Activated CD8-positive, alpha-beta T cell treated with anti-CD3 and anti-CD28 coated beads, Interleukin-2, amount 10 ng/mL, durations not matched to agents 7 days and 5 days (primary cell): ENCODE data around the gene SLC35A5. TPM values are rescaled to one million over a fixed set of nuclear protein-coding genes. Genes with fewer than 3 reads are reported as not detected.
A peak's percentile ranks its signal among the peaks of the same experiment; 100 is the strongest.
"Not testable (repeated sequence)": the region's sequence is repeated elsewhere in the genome, so short reads cannot be mapped to it uniquely, and the experiment has no call there.

Experiments used
- ATAC-seq: fragments of 150-1000 bp; cut with Tn5 transposase; one replicate; pipeline ENCODE4 v1.10.0; 2021; ENCODE audit warnings: moderate library complexity
- CTCF ChIA-PET: fragments of 350-600 bp; sonication (Branson Sonifier 250); formaldehyde crosslinking; loops from one replicate; lab custom pipeline; 2021; ENCODE audit warnings: antibody characterized with exemption; lab: Charles Lee
- POLR2A ChIA-PET: fragments of 350-600 bp; sonication (Branson Sonifier 250); formaldehyde crosslinking; loops from one replicate; lab custom pipeline; 2021; ENCODE audit warnings: antibody characterized with exemption; lab: Charles Lee
- DNase-seq: peaks from one replicate; pipeline ENCODE4 v3.0.0-alpha.2; 2020
- H3K27ac Mint-ChIP-seq: one replicate; pipeline ENCODE4 v1.8.0; 2021; ENCODE audit warnings: mild to moderate bottlenecking, mixed read lengths
- H3K27me3 Mint-ChIP-seq: one replicate; pipeline ENCODE4 v1.8.0; 2021; ENCODE audit warnings: low read depth, mixed read lengths
- H3K36me3 Mint-ChIP-seq: one replicate; pipeline ENCODE4 v1.8.0; 2021; ENCODE audit warnings: low read depth, mixed read lengths
- H3K4me1 Mint-ChIP-seq: one replicate; pipeline ENCODE4 v1.8.0; 2021; ENCODE audit warnings: low read depth, mixed read lengths
- H3K4me3 Mint-ChIP-seq: one replicate; pipeline ENCODE4 v1.8.0; 2021; ENCODE audit warnings: mild to moderate bottlenecking, mixed read lengths
- H3K9me3 Mint-ChIP-seq: one replicate; pipeline ENCODE4 v1.8.0; 2022; ENCODE audit warnings: mixed read lengths; ENCODE audit not compliant: insufficient read depth
- total RNA-seq, 2 experiments: library from RNA; stranded (reverse); gene quantifications; one replicate each; pipeline ENCODE4 v1.2.3, GENCODE V29; 2021

The SLC35A5 gene
- 10 to 100 TPM; 20.5 to 21.0 TPM for total RNA-seq

- CTCF ChIA-PET = interaction anchor here (0.7 to 1.4 kb wide), 6 partner anchors 11 to 450 kb away, joined by 3 to 5 read pairs (median 3); no protein-coding TSS in a partner anchor
- peaks cover 29% of the 10 kb centered on the region for H3K4me1 Mint-ChIP-seq
- H3K36me3 Mint-ChIP-seq = peaks cover 29% of the 10 kb centered on the region
- H3K4me3 Mint-ChIP-seq = peak within 1 kb of the TSS; percentile 94
- H3K9me3 Mint-ChIP-seq = no peaks in the 10 kb centered on the region
- DNase-seq (peak; percentile 99), ATAC-seq (peak; percentile 85)
- POLR2A ChIA-PET = interaction anchor here (0.7 to 1.9 kb wide), 10 partner anchors 10 to 458 kb away, joined by 3 to 6 read pairs (median 4); partner anchors contain the start of genes BTLA and CD200
- H3K27me3 Mint-ChIP-seq = no peaks in the 10 kb centered on the region
- H3K27ac Mint-ChIP-seq = peak within 1 kb of the TSS; percentile 97
These were observed at the start of gene SLC35A5, which contains the start of gene ATG3 for GRCh38 chr3:112561734-112562529. SLC35A5 (plus strand) TSS chr3:112562045; CDS start chr3:112563404, 1,359 bp downstream. ATG3 (minus strand) TSS chr3:112561962; CDS start chr3:112561528, 434 bp downstream.

GRCh38 chr3:112512320-112512719 lies 49.5 kb upstream of the SLC35A5 start:
- DNase-seq (no peak), ATAC-seq (no peak)
- POLR2A ChIA-PET = no interaction called here
- Mint-ChIP-seq H3K4me3 (no peak overlapping the region), H3K4me1 (peaks cover 10% of the 10 kb centered on the region), H3K27me3 (no peaks in the 10 kb centered on the region), H3K27ac (no peak overlapping the region), H3K36me3 (peaks cover 15% of the 10 kb centered on the region), H3K9me3 (peaks cover 28% of the 10 kb centered on the region)
- CTCF ChIA-PET = interaction anchor here (1.5 to 2.9 kb wide), 4 partner anchors 9 to 219 kb away, joined by 3 to 16 read pairs (median 6); partner anchors contain the start of gene SLC9C1

GRCh38 chr3:112514527-112515128 lies 47.2 kb upstream of the SLC35A5 start:
- ChIA-PET CTCF (interaction anchor here (0.6 to 2.9 kb wide), 10 partner anchors 11 to 404 kb away, joined by 3 to 16 read pairs (median 4); partner anchors contain the start of genes CD200 and SLC9C1), POLR2A (interaction anchor here (0.5 kb wide), 1 partner anchor 215 kb away, joined by 3 read pairs; no protein-coding TSS in a partner anchor)
- peaks cover 13% of the 10 kb centered on the region for H3K36me3 Mint-ChIP-seq
- peak; percentile 46 for DNase-seq
- ATAC-seq = peak; percentile 84
- H3K4me3 Mint-ChIP-seq = no peak overlapping the region
- peaks cover 14% of the 10 kb centered on the region for H3K9me3 Mint-ChIP-seq
- H3K27me3 Mint-ChIP-seq = no peaks in the 10 kb centered on the region
- H3K27ac Mint-ChIP-seq = no peak overlapping the region
- H3K4me1 Mint-ChIP-seq = peaks cover 22% of the 10 kb centered on the region

GRCh38 chr3:112518970-112519369 lies 42.9 kb upstream of the SLC35A5 start:
- peaks cover 20% of the 10 kb centered on the region for H3K4me1 Mint-ChIP-seq
- ATAC-seq, H3K36me3 Mint-ChIP-seq, H3K4me3 Mint-ChIP-seq, H3K27me3 Mint-ChIP-seq, H3K9me3 Mint-ChIP-seq, H3K27ac Mint-ChIP-seq, DNase-seq, POLR2A ChIA-PET: not testable (repeated sequence)
- CTCF ChIA-PET = interaction anchor here (0.8 to 1.7 kb wide), 9 partner anchors 12 to 407 kb away, joined by 3 to 13 read pairs (median 3); partner anchors contain the start of genes BTLA and SLC9C1

GRCh38 chr3:112519424-112520001 lies 42.3 kb upstream of the SLC35A5 start:
- ChIA-PET CTCF (interaction anchor here (0.5 to 2.4 kb wide), 22 partner anchors 12 to 476 kb away, joined by 3 to 30 read pairs (median 6); partner anchors contain the start of genes CD200, GCSAM and SLC9C1), POLR2A (no interaction called here)
- H3K4me1 Mint-ChIP-seq = peaks cover 18% of the 10 kb centered on the region
- no peak overlapping the region for H3K27ac Mint-ChIP-seq
- no peaks in the 10 kb centered on the region for H3K9me3 Mint-ChIP-seq
- DNase-seq (peak; percentile 68), ATAC-seq (peak; percentile 80)
- peaks cover 6% of the 10 kb centered on the region for H3K36me3 Mint-ChIP-seq
- H3K4me3 Mint-ChIP-seq = no peak overlapping the region
- no peaks in the 10 kb centered on the region for H3K27me3 Mint-ChIP-seq

GRCh38 chr3:112524127-112524526 lies 37.7 kb upstream of the SLC35A5 start:
- H3K9me3 Mint-ChIP-seq, ATAC-seq, DNase-seq, H3K4me1 Mint-ChIP-seq, CTCF ChIA-PET, POLR2A ChIA-PET, H3K4me3 Mint-ChIP-seq, H3K27me3 Mint-ChIP-seq, H3K27ac Mint-ChIP-seq: not testable (repeated sequence)
- H3K36me3 Mint-ChIP-seq = peaks cover 10% of the 10 kb centered on the region

GRCh38 chr3:112530573-112530972 lies 31.3 kb upstream of the SLC35A5 start:
- Mint-ChIP-seq H3K4me1 (no peaks in the 10 kb centered on the region), H3K27me3 (no peaks in the 10 kb centered on the region), H3K27ac (no peak overlapping the region), H3K9me3 (no peaks in the 10 kb centered on the region), H3K36me3 (peaks cover 41% of the 10 kb centered on the region), H3K4me3 (no peak overlapping the region)
- ATAC-seq = no peak
- DNase-seq = no peak
- ChIA-PET CTCF (interaction anchor here (0.6 to 1.4 kb wide), 11 partner anchors 10 to 419 kb away, joined by 3 to 11 read pairs (median 4); partner anchors contain the start of gene SLC9C1), POLR2A (no interaction called here)

- H3K27me3 Mint-ChIP-seq = no peaks in the 10 kb centered on the region
- ATAC-seq (no peak), DNase-seq (no peak)
- no peaks in the 10 kb centered on the region for H3K9me3 Mint-ChIP-seq
- no peak overlapping the region for H3K4me3 Mint-ChIP-seq
- no peak overlapping the region for H3K27ac Mint-ChIP-seq
- peaks cover 46% of the 10 kb centered on the region for H3K36me3 Mint-ChIP-seq
- CTCF ChIA-PET = interaction anchor here (0.6 to 1.4 kb wide), 11 partner anchors 11 to 420 kb away, joined by 3 to 11 read pairs (median 4); partner anchors contain the start of gene SLC9C1
- no peaks in the 10 kb centered on the region for H3K4me1 Mint-ChIP-seq
- POLR2A ChIA-PET = no interaction called here
These were observed 30.5 kb upstream of the SLC35A5 start for GRCh38 chr3:112531358-112531781.

GRCh38 chr3:112539825-112540650 lies 21.8 kb upstream of the SLC35A5 start:
- ChIA-PET POLR2A (interaction anchor here (0.6 to 1.2 kb wide), 2 partner anchors 18 to 21 kb away, joined by 3 to 6 read pairs; partner anchors contain the start of genes ATG3 and SLC35A5), CTCF (no interaction called here)
- Mint-ChIP-seq H3K4me3 (no peak overlapping the region), H3K27me3 (no peaks in the 10 kb centered on the region), H3K36me3 (peaks cover 62% of the 10 kb centered on the region), H3K4me1 (peaks cover 14% of the 10 kb centered on the region), H3K27ac (peak overlapping the region; percentile 27), H3K9me3 (no peaks in the 10 kb centered on the region)
- DNase-seq = no peak
- no peak for ATAC-seq

GRCh38 chr3:112546216-112546759 lies 15.6 kb upstream of the SLC35A5 start:
- CTCF ChIA-PET = interaction anchor here (0.9 to 1.5 kb wide), 2 partner anchors 12 to 253 kb away, joined by 4 read pairs; no protein-coding TSS in a partner anchor
- no peak overlapping the region for H3K27ac Mint-ChIP-seq

More at GRCh38 chr3:112546216-112546759, 15.6 kb upstream of the SLC35A5 start:
- H3K36me3 Mint-ChIP-seq = peaks cover 45% of the 10 kb centered on the region
- H3K27me3 Mint-ChIP-seq = no peaks in the 10 kb centered on the region
- no peaks in the 10 kb centered on the region for H3K9me3 Mint-ChIP-seq
- peaks cover 4% of the 10 kb centered on the region for H3K4me1 Mint-ChIP-seq
- POLR2A ChIA-PET = no interaction called here
- DNase-seq (no peak), ATAC-seq (no peak)
- H3K4me3 Mint-ChIP-seq = no peak overlapping the region
